ENCODE measurements around the gene FAM163B.

The FAM163B gene

GRCh38 chr9:133575186-133576030 lies 33.8 kb downstream of the FAM163B start:
- Histone ChIP-seq H3K4me1 (ENCODE audit: insufficient read depth, low read length) (no peaks in the 10 kb centered on the region), H3K9ac (ENCODE audit: low read depth, low read length) (no peak overlapping the region), H3K27ac (ENCODE audit: low read length) (no peak overlapping the region), H3K36me3 (ENCODE audit: insufficient read depth, low read depth, low read length) (no peaks in the 10 kb centered on the region), H3K4me3 (ENCODE audit: low read length) (no peak overlapping the region), H3K9me3 (ENCODE audit: insufficient read depth, low read depth, low read length) (no peaks in the 10 kb centered on the region), H3K27me3 (ENCODE audit: insufficient read depth, low read length) (no peaks in the 10 kb centered on the region)

- no peaks in the 10 kb centered on the region for H3K27me3 ChIP-seq (ENCODE audit: insufficient read depth, low read length)
- no peak overlapping the region for H3K9ac ChIP-seq (ENCODE audit: low read depth, low read length)
Observed at GRCh38 chr9:133574771-133575170, 34.4 kb downstream of the FAM163B start.

GRCh38 chr9:133573791-133574515 lies 35.2 kb downstream of the FAM163B start:
- H3K4me1 ChIP-seq (ENCODE audit: insufficient read depth, low read length): no peaks in the 10 kb centered on the region
- no peaks in the 10 kb centered on the region for H3K27me3 ChIP-seq (ENCODE audit: insufficient read depth, low read length)
- H3K36me3 ChIP-seq (ENCODE audit: insufficient read depth, low read depth, low read length): no peaks in the 10 kb centered on the region
- H3K4me3 ChIP-seq (ENCODE audit: low read length): no peak overlapping the region
- no peak overlapping the region for H3K27ac ChIP-seq (ENCODE audit: low read length)
- no peaks in the 10 kb centered on the region for H3K9me3 ChIP-seq (ENCODE audit: insufficient read depth, low read depth, low read length)
- no peak overlapping the region for H3K9ac ChIP-seq (ENCODE audit: low read depth, low read length)

More at GRCh38 chr9:133574771-133575170, 34.4 kb downstream of the FAM163B start:
- no peak overlapping the region for H3K4me3 ChIP-seq (ENCODE audit: low read length)
- H3K27ac ChIP-seq (ENCODE audit: low read length): no peak overlapping the region
- H3K36me3 ChIP-seq (ENCODE audit: insufficient read depth, low read depth, low read length): no peaks in the 10 kb centered on the region
- no peaks in the 10 kb centered on the region for H3K9me3 ChIP-seq (ENCODE audit: insufficient read depth, low read depth, low read length)
- H3K4me1 ChIP-seq (ENCODE audit: insufficient read depth, low read length): no peaks in the 10 kb centered on the region

- Histone ChIP-seq H3K4me3 (ENCODE audit: low read length) (no peak overlapping the region), H3K9ac (ENCODE audit: low read depth, low read length) (no peak overlapping the region), H3K27me3 (ENCODE audit: insufficient read depth, low read length) (no peaks in the 10 kb centered on the region), H3K36me3 (ENCODE audit: insufficient read depth, low read depth, low read length) (no peaks in the 10 kb centered on the region), H3K27ac (ENCODE audit: low read length) (no peak overlapping the region), H3K9me3 (ENCODE audit: insufficient read depth, low read depth, low read length) (no peaks in the 10 kb centered on the region), H3K4me1 (ENCODE audit: insufficient read depth, low read length) (no peaks in the 10 kb centered on the region)
Observed at GRCh38 chr9:133572821-133573361, 36.3 kb downstream of the FAM163B start.

- Histone ChIP-seq H3K9me3 (ENCODE audit: insufficient read depth, low read depth, low read length) (no peaks in the 10 kb centered on the region), H3K27ac (ENCODE audit: low read length) (no peak overlapping the region), H3K27me3 (ENCODE audit: insufficient read depth, low read length) (no peaks in the 10 kb centered on the region), H3K9ac (ENCODE audit: low read depth, low read length) (no peak overlapping the region), H3K36me3 (ENCODE audit: insufficient read depth, low read depth, low read length) (no peaks in the 10 kb centered on the region), H3K4me3 (ENCODE audit: low read length) (no peak overlapping the region), H3K4me1 (ENCODE audit: insufficient read depth, low read length) (no peaks in the 10 kb centered on the region)
Observed at GRCh38 chr9:133571896-133572595, 37.1 kb downstream of the FAM163B start.

GRCh38 chr9:133571391-133571890 lies 37.7 kb downstream of the FAM163B start:
- Histone ChIP-seq H3K36me3 (ENCODE audit: insufficient read depth, low read depth, low read length) (no peaks in the 10 kb centered on the region), H3K9me3 (ENCODE audit: insufficient read depth, low read depth, low read length) (no peaks in the 10 kb centered on the region), H3K27me3 (ENCODE audit: insufficient read depth, low read length) (no peaks in the 10 kb centered on the region), H3K9ac (ENCODE audit: low read depth, low read length) (no peak overlapping the region), H3K4me1 (ENCODE audit: insufficient read depth, low read length) (no peaks in the 10 kb centered on the region), H3K27ac (ENCODE audit: low read length) (no peak overlapping the region), H3K4me3 (ENCODE audit: low read length) (no peak overlapping the region)

- H3K27me3 ChIP-seq (ENCODE audit: insufficient read depth, low read length): no peaks in the 10 kb centered on the region
- no peak overlapping the region for H3K27ac ChIP-seq (ENCODE audit: low read length)
- H3K36me3 ChIP-seq (ENCODE audit: insufficient read depth, low read depth, low read length): no peaks in the 10 kb centered on the region
- H3K9me3 ChIP-seq (ENCODE audit: insufficient read depth, low read depth, low read length): no peaks in the 10 kb centered on the region
- H3K9ac ChIP-seq (ENCODE audit: low read depth, low read length): no peak overlapping the region
- no peaks in the 10 kb centered on the region for H3K4me1 ChIP-seq (ENCODE audit: insufficient read depth, low read length)
- H3K4me3 ChIP-seq (ENCODE audit: low read length): no peak overlapping the region
Observed at GRCh38 chr9:133570691-133571080, 38.5 kb downstream of the FAM163B start.

- Histone ChIP-seq H3K27ac (ENCODE audit: low read length) (no peak overlapping the region), H3K9me3 (ENCODE audit: insufficient read depth, low read depth, low read length) (no peaks in the 10 kb centered on the region), H3K4me3 (ENCODE audit: low read length) (no peak overlapping the region), H3K27me3 (ENCODE audit: insufficient read depth, low read length) (no peaks in the 10 kb centered on the region), H3K9ac (ENCODE audit: low read depth, low read length) (no peak overlapping the region), H3K36me3 (ENCODE audit: insufficient read depth, low read depth, low read length) (no peaks in the 10 kb centered on the region), H3K4me1 (ENCODE audit: insufficient read depth, low read length) (no peaks in the 10 kb centered on the region)
Observed at GRCh38 chr9:133569891-133570690, 39.1 kb downstream of the FAM163B start.

- H3K27ac ChIP-seq (ENCODE audit: low read length): no peak overlapping the region
- no peak overlapping the region for H3K4me3 ChIP-seq (ENCODE audit: low read length)
- no peaks in the 10 kb centered on the region for H3K27me3 ChIP-seq (ENCODE audit: insufficient read depth, low read length)
- no peaks in the 10 kb centered on the region for H3K36me3 ChIP-seq (ENCODE audit: insufficient read depth, low read depth, low read length)
- no peak overlapping the region for H3K9ac ChIP-seq (ENCODE audit: low read depth, low read length)
- H3K4me1 ChIP-seq (ENCODE audit: insufficient read depth, low read length): no peaks in the 10 kb centered on the region
- H3K9me3 ChIP-seq (ENCODE audit: insufficient read depth, low read depth, low read length): no peaks in the 10 kb centered on the region
Observed at GRCh38 chr9:133569121-133569785, 39.9 kb downstream of the FAM163B start.

- Histone ChIP-seq H3K9me3 (ENCODE audit: insufficient read depth, low read depth, low read length) (no peaks in the 10 kb centered on the region), H3K9ac (ENCODE audit: low read depth, low read length) (no peak overlapping the region), H3K4me1 (ENCODE audit: insufficient read depth, low read length) (no peaks in the 10 kb centered on the region), H3K27me3 (ENCODE audit: insufficient read depth, low read length) (no peaks in the 10 kb centered on the region), H3K27ac (ENCODE audit: low read length) (no peak overlapping the region), H3K36me3 (ENCODE audit: insufficient read depth, low read depth, low read length) (no peaks in the 10 kb centered on the region), H3K4me3 (ENCODE audit: low read length) (no peak overlapping the region)
Observed at GRCh38 chr9:133568186-133568585, 41.0 kb downstream of the FAM163B start.

Measured in iPS-20b (cell line).